BJ (cell line): ENCODE results near the gene LIN7B. TPM values are rescaled to one million over a fixed set of nuclear protein-coding genes. Genes with fewer than 3 reads are reported as not detected.
A peak's percentile ranks its signal among the peaks of the same experiment; 100 is the strongest.

ENCODE experiments used
- CTCF ChIA-PET: fragments of 350-600 bp; formaldehyde crosslinking; extraction: SDS; loops from one replicate; lab custom pipeline; 2021; ENCODE audit warnings: antibody characterized with exemption, inconsistent platforms; lab: Yijun Ruan, JAX
- POLR2A ChIA-PET: fragments of 300-600 bp; sonication (Branson Sonifier 250); formaldehyde crosslinking; extraction: SDS; loops from one replicate; lab custom pipeline; 2021; ENCODE audit warnings: antibody characterized with exemption; lab: Charles Lee
- DNase-seq: peaks from one replicate; pipeline ENCODE4 v3.0.0-alpha.2; 2011; ENCODE audit warnings: low read depth
- H3K27me3 ChIP-seq: 2 replicates; pipeline ENCODE4 v1.6.0; 2011; ENCODE audit warnings: low read length; ENCODE audit not compliant: control insufficient read depth, insufficient read depth
- H3K36me3 ChIP-seq: 2 replicates; pipeline ENCODE4 v1.5.1; 2011; ENCODE audit warnings: low read length; ENCODE audit not compliant: control insufficient read depth, insufficient read depth
- H3K4me3 ChIP-seq: 2 replicates; pipeline ENCODE4 v1.5.1; 2011; ENCODE audit warnings: low read depth, mild to moderate bottlenecking, control low read depth, low read length
- CTCF ChIP-seq: IDR thresholded peaks from 2 replicates; pipeline ENCODE4 v1.5.1; 2011; ENCODE audit warnings: low read depth, mild to moderate bottlenecking, control low read depth, inconsistent platforms, low read length, moderate library complexity; ENCODE audit not compliant: insufficient read depth
- polyA plus RNA-seq: library from polyadenylated mRNA; depleted of rRNA; stranded (reverse); fragments of >200 nt; gene quantifications from 2 replicates; pipeline ENCODE4 v1.2.3, GENCODE V29; 2011

Gene LIN7B
- polyA plus RNA-seq, 1 experiment, result 9.4 TPM

GRCh38 chr19:49109569-49110233 is 4.5 kb upstream of the LIN7B start:
- Histone ChIP-seq H3K4me3 (no peak overlapping the region), H3K27me3 (no peaks in the 10 kb centered on the region), H3K36me3 (peaks cover 25% of the 10 kb centered on the region)
- no peak for TF ChIP-seq CTCF
- CTCF ChIA-PET, result interaction anchor here (0.7 to 4.9 kb wide), 4 partner anchors 11 to 89 kb away, joined by 3 to 34 read pairs (median 5); no protein-coding TSS in a partner anchor
- POLR2A ChIA-PET, result no interaction called here
- no peak for DNase-seq

- no peak for TF ChIP-seq CTCF
- no peak overlapping the region for H3K4me3 ChIP-seq
- ChIA-PET POLR2A (interaction anchor here (0.7 kb wide), 1 partner anchor 168 kb away, joined by 4 read pairs; no protein-coding TSS in a partner anchor), CTCF (interaction anchor here (1.1 to 4.9 kb wide), 6 partner anchors 12 to 98 kb away, joined by 3 to 34 read pairs (median 3); no protein-coding TSS in a partner anchor)
- H3K27me3 ChIP-seq, result no peaks in the 10 kb centered on the region
- DNase-seq, result no peak
- peaks cover 21% of the 10 kb centered on the region for H3K36me3 ChIP-seq
Measured at GRCh38 chr19:49110567-49110966, 3.6 kb upstream of the LIN7B start.

- Histone ChIP-seq H3K27me3 (no peaks in the 10 kb centered on the region), H3K36me3 (peaks cover 17% of the 10 kb centered on the region), H3K4me3 (no peak overlapping the region)
- no peak for TF ChIP-seq CTCF
- DNase-seq, result no peak
- CTCF ChIA-PET, result interaction anchor here (1.3 to 4.9 kb wide), 4 partner anchors 13 to 97 kb away, joined by 3 to 34 read pairs (median 3); no protein-coding TSS in a partner anchor
- POLR2A ChIA-PET, result no interaction called here
Measured at GRCh38 chr19:49111218-49111998, 2.8 kb upstream of the LIN7B start.

- peak overlapping the region; percentile 90 for H3K4me3 ChIP-seq
- ChIA-PET CTCF (interaction anchor here (0.6 to 2.7 kb wide), 15 partner anchors 9 to 93 kb away, joined by 3 to 21 read pairs (median 3); partner anchors contain the start of gene HRC), POLR2A (interaction anchor here (0.6 kb wide), 1 partner anchor 17 kb away, joined by 4 read pairs; no protein-coding TSS in a partner anchor)
- no peaks in the 10 kb centered on the region for H3K36me3 ChIP-seq
- no peak for DNase-seq
- H3K27me3 ChIP-seq, result no peaks in the 10 kb centered on the region
- no peak for TF ChIP-seq CTCF
Measured at GRCh38 chr19:49114630-49115363, 627 bp downstream of the LIN7B start.
